Ascending aorta (tissue), 2 donors: ENCODE measurements around the gene MAPK10. TPM values are rescaled to one million over a fixed set of nuclear protein-coding genes. Genes with fewer than 3 reads are reported as not detected.

Source experiments
- DNase-seq, 2 donors: peaks; one replicate each; pipeline ENCODE4 v3.0.0-alpha.2; 2019; ENCODE audit warnings: low spot score in 2 of 2
- H3K27ac ChIP-seq, 2 donors: fragments of 200-600 bp; sonication (generic); one replicate each; pipeline ENCODE4 v1.5.1; 2016 to 2017; ENCODE audit warnings: mild to moderate bottlenecking in 1 of 2
- H3K27me3 ChIP-seq: fragments of 200-600 bp; sonication (generic); one replicate; pipeline ENCODE4 v1.5.1; 2017
- H3K36me3 ChIP-seq, 2 donors: fragments of 200-600 bp; sonication (generic); one replicate each; pipeline ENCODE4 v1.5.1; 2016
- H3K4me1 ChIP-seq, 2 donors: fragments of 200-600 bp; sonication (generic); one replicate each; pipeline ENCODE4 v1.5.1; 2016 to 2017; ENCODE audit warnings: mild to moderate bottlenecking in 1 of 2
- H3K4me3 ChIP-seq, 2 donors: fragments of 200-600 bp; sonication (generic); one replicate each; pipeline ENCODE4 v1.5.1; 2016 to 2017; ENCODE audit warnings: mild to moderate bottlenecking in 1 of 2
- H3K9me3 ChIP-seq, 2 donors: fragments of 200-600 bp; sonication (generic); one replicate each; pipeline ENCODE4 v1.5.1; 2016
- intact Hi-C: fragments of 100-400 bp; cut with DNase I; formaldehyde crosslinking; loops from one replicate; pipeline ENCODE4 v1.15.1; 2023
- total RNA-seq: library from RNA; depleted of rRNA; stranded (reverse); fragments of >200 nt; gene quantifications from one replicate; pipeline ENCODE4 v1.1.0, GENCODE V29; 2016
- TF ChIP-seq, protein P1 (sequence below), 3 experiments: fragments of 200-600 bp in 2 of 3; fragments of 450-650 bp in 1 of 3; sonication (generic) in 2 of 3; IDR thresholded peaks; one replicate each; pipeline ENCODE4 v1.5.1; 2016 to 2019; ENCODE audit warnings: antibody characterized with exemption in 3 of 3, mild to moderate bottlenecking in 1 of 3, moderate library complexity in 1 of 3

Gene MAPK10
- total RNA-seq, 1 donor from 2014 or later = 9.3 TPM

- intact Hi-C loops = no loop called here
- TF ChIP-seq, protein P1, sequence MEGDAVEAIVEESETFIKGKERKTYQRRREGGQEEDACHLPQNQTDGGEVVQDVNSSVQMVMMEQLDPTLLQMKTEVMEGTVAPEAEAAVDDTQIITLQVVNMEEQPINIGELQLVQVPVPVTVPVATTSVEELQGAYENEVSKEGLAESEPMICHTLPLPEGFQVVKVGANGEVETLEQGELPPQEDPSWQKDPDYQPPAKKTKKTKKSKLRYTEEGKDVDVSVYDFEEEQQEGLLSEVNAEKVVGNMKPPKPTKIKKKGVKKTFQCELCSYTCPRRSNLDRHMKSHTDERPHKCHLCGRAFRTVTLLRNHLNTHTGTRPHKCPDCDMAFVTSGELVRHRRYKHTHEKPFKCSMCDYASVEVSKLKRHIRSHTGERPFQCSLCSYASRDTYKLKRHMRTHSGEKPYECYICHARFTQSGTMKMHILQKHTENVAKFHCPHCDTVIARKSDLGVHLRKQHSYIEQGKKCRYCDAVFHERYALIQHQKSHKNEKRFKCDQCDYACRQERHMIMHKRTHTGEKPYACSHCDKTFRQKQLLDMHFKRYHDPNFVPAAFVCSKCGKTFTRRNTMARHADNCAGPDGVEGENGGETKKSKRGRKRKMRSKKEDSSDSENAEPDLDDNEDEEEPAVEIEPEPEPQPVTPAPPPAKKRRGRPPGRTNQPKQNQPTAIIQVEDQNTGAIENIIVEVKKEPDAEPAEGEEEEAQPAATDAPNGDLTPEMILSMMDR (IDR thresholded peaks at IDR 0.05) = no peak
Observed at GRCh38 chr4:85993641-85994040, 366.2 kb downstream of the MAPK10 start.

GRCh38 chr4:85986266-85986665 lies 373.6 kb downstream of the MAPK10 start:
- TF ChIP-seq, protein P1 (IDR thresholded peaks at IDR 0.05) = no peak

More at GRCh38 chr4:85993641-85994040, 366.2 kb downstream of the MAPK10 start:
- Histone ChIP-seq H3K27me3 (no peaks in the 10 kb centered on the region), H3K4me3 (no peak overlapping the region), H3K36me3 (peaks cover 12% of the 10 kb centered on the region in 2 donors), H3K9me3 (no peaks in the 10 kb centered on the region), H3K27ac (no peak overlapping the region), H3K4me1 (peaks cover 0 to 3% of the 10 kb centered on the region in 2 donors)
- DNase-seq = no peak

DNA sequence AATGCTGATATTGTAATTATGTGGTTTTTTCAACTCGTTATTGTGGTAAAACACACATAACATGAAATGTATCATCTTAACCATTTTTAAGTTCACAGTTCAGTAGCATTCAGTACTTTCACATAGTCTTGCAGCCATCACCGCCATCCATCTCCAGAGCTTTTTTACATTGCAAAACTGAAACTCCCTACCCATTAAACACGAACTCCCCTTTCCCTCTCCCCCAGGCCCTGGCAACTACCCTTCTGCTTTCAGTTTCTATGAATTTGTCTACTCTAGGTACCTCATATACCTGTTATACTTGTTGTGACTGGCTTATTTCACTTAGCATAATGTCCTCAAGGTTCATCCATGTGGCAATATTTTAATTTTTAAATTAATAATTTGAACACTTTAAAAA lies 380.6 kb downstream of the MAPK10 start:
- Histone ChIP-seq H3K9me3 (no peaks in the 10 kb centered on the region), H3K4me1 (no peaks in the 10 kb centered on the region), H3K4me3 (no peak overlapping the region), H3K27ac (no peak overlapping the region), H3K36me3 (peaks cover 7 to 14% of the 10 kb centered on the region in 2 donors), H3K27me3 (no peaks in the 10 kb centered on the region)
- DNase-seq = no peak
- TF ChIP-seq, protein P1 (IDR thresholded peaks at IDR 0.05) = no peak
- intact Hi-C loops = no loop called here

More at GRCh38 chr4:85986266-85986665, 373.6 kb downstream of the MAPK10 start:
- no peaks in the 10 kb centered on the region for H3K4me1 ChIP-seq
- no peak for DNase-seq
- H3K4me3 ChIP-seq = no peak overlapping the region
- intact Hi-C loops = no loop called here
- no peaks in the 10 kb centered on the region for H3K27me3 ChIP-seq
- no peak overlapping the region for H3K27ac ChIP-seq
- H3K9me3 ChIP-seq = no peaks in the 10 kb centered on the region
- peaks cover 3 to 9% of the 10 kb centered on the region in 2 donors for H3K36me3 ChIP-seq

DNA sequence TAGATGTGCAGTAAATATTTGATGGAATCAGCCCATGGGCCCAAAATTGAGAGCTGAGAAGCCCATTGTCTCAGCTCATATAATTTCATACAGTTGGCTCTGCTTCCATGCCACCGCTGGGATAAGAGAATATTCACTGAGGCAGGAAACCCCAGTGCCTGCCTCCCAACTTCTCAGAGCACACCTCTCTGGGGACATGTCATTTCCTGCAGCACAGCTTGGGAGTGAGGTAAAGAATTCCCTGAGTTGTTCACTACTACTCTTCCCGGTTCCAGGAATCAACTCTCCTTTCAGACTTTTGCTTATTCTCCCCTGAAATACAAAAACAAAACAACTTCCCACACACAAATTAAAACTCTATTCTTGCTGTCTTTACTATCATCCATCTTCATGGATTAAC lies 389.3 kb downstream of the MAPK10 start:
- Histone ChIP-seq H3K27me3 (no peaks in the 10 kb centered on the region), H3K27ac (no peak overlapping the region), H3K4me1 (peaks cover 0 to 6% of the 10 kb centered on the region in 2 donors), H3K4me3 (no peak overlapping the region), H3K9me3 (no peaks in the 10 kb centered on the region), H3K36me3 (no peaks in the 10 kb centered on the region)
- TF ChIP-seq, protein P1 (IDR thresholded peaks at IDR 0.05) = no peak
- DNase-seq = no peak
- intact Hi-C loops = no loop called here

- DNase-seq = no peak
- no peaks in the 10 kb centered on the region for H3K9me3 ChIP-seq
- H3K27ac ChIP-seq = peak overlapping the region in 1 of 2 donors; percentile 26
- H3K36me3 ChIP-seq = no peaks in the 10 kb centered on the region
- no peak overlapping the region for H3K4me3 ChIP-seq
- no peaks in the 10 kb centered on the region for H3K27me3 ChIP-seq
- peaks cover 0 to 6% of the 10 kb centered on the region in 2 donors for H3K4me1 ChIP-seq
- intact Hi-C loops = loop anchor here (2.0 to 5.0 kb wide), 3 partner anchors 76 to 212 kb away; no protein-coding TSS in a partner anchor
- TF ChIP-seq, protein P1 (IDR thresholded peaks at IDR 0.05) = peak; percentile 26 to 63 (median 58)
Observed at GRCh38 chr4:85968945-85969819, 390.7 kb downstream of the MAPK10 start.
